HEK293 (cell line): Measurements from ENCODE around the gene CEP20.

Experiments used
- CTCF ChIA-PET: fragments of 350-600 bp; formaldehyde crosslinking; extraction: SDS; loops from one replicate; lab custom pipeline; 2021; ENCODE audit warnings: antibody characterized with exemption; lab: Yijun Ruan, JAX
- POLR2A ChIA-PET: fragments of 300-600 bp; formaldehyde crosslinking; extraction: SDS; loops from one replicate; lab custom pipeline; 2020; ENCODE audit warnings: antibody characterized with exemption, inconsistent platforms; lab: Yijun Ruan, JAX
- H3K27ac ChIP-seq: fragments of 200-500 bp; sonication (Bioruptor generic); 2 replicates; pipeline ENCODE4 v1.5.1; 2014; ENCODE audit warnings: low read depth, low read length, control low read depth, inconsistent platforms; ENCODE audit errors: extremely low read depth
- H3K36me3 ChIP-seq, 2 experiments: fragments of 200-500 bp in 1 of 2; sonication (Bioruptor generic) in 1 of 2; 1 replicate in 1 of 2; 2 replicates in 1 of 2; pipeline ENCODE4 v1.5.1; 2014 to 2017; ENCODE audit warnings: inconsistent platforms in 2 of 2, low read length in 2 of 2; ENCODE audit not compliant: control insufficient read depth in 2 of 2, insufficient read depth in 1 of 2
- H3K4me1 ChIP-seq: fragments of 200-500 bp; sonication (Bioruptor generic); 2 replicates; pipeline ENCODE4 v1.5.1; 2014; ENCODE audit warnings: mild to moderate bottlenecking, low read length, inconsistent platforms; ENCODE audit not compliant: control insufficient read depth, insufficient read depth
- H3K4me3 ChIP-seq: 2 replicates; pipeline ENCODE4 v1.5.1; 2011; ENCODE audit warnings: low read depth, mild to moderate bottlenecking, control low read depth, low read length, moderate library complexity
- H3K9me3 ChIP-seq: fragments of 200-500 bp; sonication (Bioruptor generic); 2 replicates; pipeline ENCODE4 v1.5.1; 2014; ENCODE audit warnings: low read depth, low read length, inconsistent platforms; ENCODE audit not compliant: control insufficient read depth, insufficient read depth
- KLF10 ChIP-seq: fragments of 450-650 bp; IDR thresholded peaks from 2 replicates; pipeline ENCODE4 v1.5.1; 2018; ENCODE audit warnings: missing biosample characterization, mild to moderate bottlenecking, missing genetic modification characterization
- KLF17 ChIP-seq: fragments of 450-650 bp; formaldehyde crosslinking; IDR thresholded peaks from 2 replicates; pipeline ENCODE4 v1.5.1; 2016; ENCODE audit warnings: missing biosample characterization, missing genetic modification characterization
- KLF9 ChIP-seq: fragments of 450-650 bp; formaldehyde crosslinking; IDR thresholded peaks from 2 replicates; pipeline ENCODE4 v1.5.1; 2016; ENCODE audit warnings: missing biosample characterization, missing genetic modification characterization, low read depth
- MYNN ChIP-seq: fragments of 450-650 bp; formaldehyde crosslinking; IDR thresholded peaks from 2 replicates; pipeline ENCODE4 v1.5.1; 2016; ENCODE audit warnings: missing biosample characterization, missing genetic modification characterization, borderline replicate concordance
- PRDM1 ChIP-seq: fragments of 450-650 bp; formaldehyde crosslinking; IDR thresholded peaks from 2 replicates; pipeline ENCODE4; 2016; ENCODE audit warnings: missing biosample characterization, missing genetic modification characterization
- SCRT1 ChIP-seq: fragments of 450-650 bp; formaldehyde crosslinking; IDR thresholded peaks from 2 replicates; pipeline ENCODE4 v1.5.1; 2016; ENCODE audit warnings: missing biosample characterization, missing genetic modification characterization, borderline replicate concordance
- ZNF133 ChIP-seq: fragments of 450-650 bp; formaldehyde crosslinking; IDR thresholded peaks from 2 replicates; pipeline ENCODE4 v1.5.1; 2016; ENCODE audit warnings: missing biosample characterization, missing genetic modification characterization
- ZNF146 ChIP-seq: fragments of 450-650 bp; formaldehyde crosslinking; IDR thresholded peaks from 2 replicates; pipeline ENCODE4 v1.5.1; 2016; ENCODE audit warnings: missing biosample characterization, missing genetic modification characterization
- ZNF184 ChIP-seq: fragments of 450-650 bp; IDR thresholded peaks from 2 replicates; pipeline ENCODE4 v1.5.1; 2018; ENCODE audit warnings: missing biosample characterization, mild to moderate bottlenecking, missing genetic modification characterization
- ZNF335 ChIP-seq: fragments of 450-650 bp; formaldehyde crosslinking; conservative IDR thresholded peaks from 2 replicates; pipeline ENCODE4 v1.5.1; 2016; ENCODE audit warnings: missing biosample characterization, missing genetic modification characterization
- ZNF48 ChIP-seq: fragments of 450-650 bp; formaldehyde crosslinking; IDR thresholded peaks from 2 replicates; pipeline ENCODE4 v1.5.1; 2016; ENCODE audit warnings: missing biosample characterization, missing genetic modification characterization
- ZNF548 ChIP-seq: fragments of 450-650 bp; formaldehyde crosslinking; IDR thresholded peaks from 2 replicates; pipeline ENCODE4 v1.5.1; 2016; ENCODE audit warnings: missing biosample characterization, missing genetic modification characterization
- ZNF549 ChIP-seq: fragments of 450-650 bp; IDR thresholded peaks from 2 replicates; pipeline ENCODE4 v1.5.1; 2018; ENCODE audit warnings: missing biosample characterization, missing genetic modification characterization, mild to moderate bottlenecking, inconsistent platforms, moderate library complexity
- ZNF660 ChIP-seq: fragments of 450-650 bp; IDR thresholded peaks from 2 replicates; pipeline ENCODE4 v1.5.1; 2018; ENCODE audit warnings: missing biosample characterization, mild to moderate bottlenecking, missing genetic modification characterization
- ZNF664 ChIP-seq: fragments of 450-650 bp; formaldehyde crosslinking; IDR thresholded peaks from 2 replicates; pipeline ENCODE4 v1.5.1; 2016; ENCODE audit warnings: missing biosample characterization, missing genetic modification characterization
- ZNF768 ChIP-seq: fragments of 450-650 bp; formaldehyde crosslinking; IDR thresholded peaks from 2 replicates; pipeline ENCODE4 v1.5.1; 2018; ENCODE audit warnings: missing biosample characterization, mild to moderate bottlenecking, missing genetic modification characterization
- ZNF837 ChIP-seq: fragments of 450-650 bp; formaldehyde crosslinking; IDR thresholded peaks from 2 replicates; pipeline ENCODE4 v1.5.1; 2016; ENCODE audit warnings: missing biosample characterization, missing genetic modification characterization
- ZSCAN16 ChIP-seq: fragments of 450-650 bp; formaldehyde crosslinking; IDR thresholded peaks from 2 replicates; pipeline ENCODE4 v1.5.1; 2016; ENCODE audit warnings: missing biosample characterization, missing genetic modification characterization
- TF ChIP-seq, protein P1 (sequence below): fragments of 450-650 bp; formaldehyde crosslinking; conservative IDR thresholded peaks from 2 replicates; pipeline ENCODE4 v1.5.1; 2016; ENCODE audit warnings: low read depth, missing biosample characterization, missing genetic modification characterization
- TF ChIP-seq, protein P2 (sequence below): fragments of 450-650 bp; formaldehyde crosslinking; IDR thresholded peaks from 2 replicates; pipeline ENCODE4 v1.5.1; 2017; ENCODE audit warnings: missing biosample characterization, missing genetic modification characterization
- TF ChIP-seq, protein P3 (sequence below): fragments of 450-650 bp; IDR thresholded peaks from 2 replicates; pipeline ENCODE4 v1.5.1; 2018; ENCODE audit warnings: missing biosample characterization, missing genetic modification characterization

CEP20 gene

GRCh38 chr16:15827709-15828343 lies 60.6 kb downstream of the CEP20 start (continued):
- TF ChIP-seq, protein P1, sequence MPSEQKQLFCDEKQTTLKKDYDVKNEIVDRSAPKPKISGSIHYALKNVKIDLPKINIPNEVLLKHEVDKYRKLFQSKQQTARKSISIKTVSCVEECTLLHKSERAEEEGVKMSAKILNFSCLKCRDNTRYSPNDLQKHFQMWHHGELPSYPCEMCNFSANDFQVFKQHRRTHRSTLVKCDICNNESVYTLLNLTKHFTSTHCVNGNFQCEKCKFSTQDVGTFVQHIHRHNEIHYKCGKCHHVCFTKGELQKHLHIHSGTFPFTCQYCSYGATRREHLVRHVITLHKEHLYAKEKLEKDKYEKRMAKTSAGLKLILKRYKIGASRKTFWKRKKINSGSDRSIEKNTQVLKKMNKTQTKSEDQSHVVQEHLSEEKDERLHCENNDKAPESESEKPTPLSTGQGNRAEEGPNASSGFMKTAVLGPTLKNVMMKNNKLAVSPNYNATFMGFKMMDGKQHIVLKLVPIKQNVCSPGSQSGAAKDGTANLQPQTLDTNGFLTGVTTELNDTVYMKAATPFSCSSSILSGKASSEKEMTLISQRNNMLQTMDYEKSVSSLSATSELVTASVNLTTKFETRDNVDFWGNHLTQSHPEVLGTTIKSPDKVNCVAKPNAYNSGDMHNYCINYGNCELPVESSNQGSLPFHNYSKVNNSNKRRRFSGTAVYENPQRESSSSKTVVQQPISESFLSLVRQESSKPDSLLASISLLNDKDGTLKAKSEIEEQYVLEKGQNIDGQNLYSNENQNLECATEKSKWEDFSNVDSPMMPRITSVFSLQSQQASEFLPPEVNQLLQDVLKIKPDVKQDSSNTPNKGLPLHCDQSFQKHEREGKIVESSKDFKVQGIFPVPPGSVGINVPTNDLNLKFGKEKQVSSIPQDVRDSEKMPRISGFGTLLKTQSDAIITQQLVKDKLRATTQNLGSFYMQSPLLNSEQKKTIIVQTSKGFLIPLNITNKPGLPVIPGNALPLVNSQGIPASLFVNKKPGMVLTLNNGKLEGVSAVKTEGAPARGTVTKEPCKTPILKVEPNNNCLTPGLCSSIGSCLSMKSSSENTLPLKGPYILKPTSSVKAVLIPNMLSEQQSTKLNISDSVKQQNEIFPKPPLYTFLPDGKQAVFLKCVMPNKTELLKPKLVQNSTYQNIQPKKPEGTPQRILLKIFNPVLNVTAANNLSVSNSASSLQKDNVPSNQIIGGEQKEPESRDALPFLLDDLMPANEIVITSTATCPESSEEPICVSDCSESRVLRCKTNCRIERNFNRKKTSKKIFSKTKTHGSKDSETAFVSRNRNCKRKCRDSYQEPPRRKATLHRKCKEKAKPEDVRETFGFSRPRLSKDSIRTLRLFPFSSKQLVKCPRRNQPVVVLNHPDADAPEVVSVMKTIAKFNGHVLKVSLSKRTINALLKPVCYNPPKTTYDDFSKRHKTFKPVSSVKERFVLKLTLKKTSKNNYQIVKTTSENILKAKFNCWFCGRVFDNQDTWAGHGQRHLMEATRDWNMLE (tag by site-specific recombination) = no peak
- TF ChIP-seq ZNF768 (tag by site-specific recombination) (peak; percentile 68; the same call in 1 of the 2 replicates), ZNF548 (no peak), ZNF837 (tag by site-specific recombination) (no peak), PRDM1 (tag by site-specific recombination) (no peak), ZNF549 (no peak), SCRT1 (tag by site-specific recombination) (no peak), KLF17 (tag by site-specific recombination) (no peak), MYNN (tag by site-specific recombination) (no peak), ZNF133 (no peak), KLF10 (no peak), ZNF48 (tag by site-specific recombination) (no peak), ZNF146 (no peak), ZNF664 (tag by site-specific recombination) (peak; percentile 37; the same call in 1 of the 2 replicates), KLF9 (tag by site-specific recombination) (peak; percentile 49)

- H3K9me3 ChIP-seq = no peaks in the 10 kb centered on the region
- H3K4me3 ChIP-seq = no peak overlapping the region
- ChIA-PET CTCF (no interaction called here), POLR2A (no interaction called here)
- H3K4me1 ChIP-seq = no peaks in the 10 kb centered on the region
- TF ChIP-seq ZNF184 (tag by site-specific recombination) = no peak
- TF ChIP-seq ZNF660 = no peak
- no peak for TF ChIP-seq ZNF335 (tag by site-specific recombination)
- TF ChIP-seq, protein P2, sequence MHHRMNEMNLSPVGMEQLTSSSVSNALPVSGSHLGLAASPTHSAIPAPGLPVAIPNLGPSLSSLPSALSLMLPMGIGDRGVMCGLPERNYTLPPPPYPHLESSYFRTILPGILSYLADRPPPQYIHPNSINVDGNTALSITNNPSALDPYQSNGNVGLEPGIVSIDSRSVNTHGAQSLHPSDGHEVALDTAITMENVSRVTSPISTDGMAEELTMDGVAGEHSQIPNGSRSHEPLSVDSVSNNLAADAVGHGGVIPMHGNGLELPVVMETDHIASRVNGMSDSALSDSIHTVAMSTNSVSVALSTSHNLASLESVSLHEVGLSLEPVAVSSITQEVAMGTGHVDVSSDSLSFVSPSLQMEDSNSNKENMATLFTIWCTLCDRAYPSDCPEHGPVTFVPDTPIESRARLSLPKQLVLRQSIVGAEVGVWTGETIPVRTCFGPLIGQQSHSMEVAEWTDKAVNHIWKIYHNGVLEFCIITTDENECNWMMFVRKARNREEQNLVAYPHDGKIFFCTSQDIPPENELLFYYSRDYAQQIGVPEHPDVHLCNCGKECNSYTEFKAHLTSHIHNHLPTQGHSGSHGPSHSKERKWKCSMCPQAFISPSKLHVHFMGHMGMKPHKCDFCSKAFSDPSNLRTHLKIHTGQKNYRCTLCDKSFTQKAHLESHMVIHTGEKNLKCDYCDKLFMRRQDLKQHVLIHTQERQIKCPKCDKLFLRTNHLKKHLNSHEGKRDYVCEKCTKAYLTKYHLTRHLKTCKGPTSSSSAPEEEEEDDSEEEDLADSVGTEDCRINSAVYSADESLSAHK (tag by site-specific recombination) = no peak
- TF ChIP-seq, protein P3, sequence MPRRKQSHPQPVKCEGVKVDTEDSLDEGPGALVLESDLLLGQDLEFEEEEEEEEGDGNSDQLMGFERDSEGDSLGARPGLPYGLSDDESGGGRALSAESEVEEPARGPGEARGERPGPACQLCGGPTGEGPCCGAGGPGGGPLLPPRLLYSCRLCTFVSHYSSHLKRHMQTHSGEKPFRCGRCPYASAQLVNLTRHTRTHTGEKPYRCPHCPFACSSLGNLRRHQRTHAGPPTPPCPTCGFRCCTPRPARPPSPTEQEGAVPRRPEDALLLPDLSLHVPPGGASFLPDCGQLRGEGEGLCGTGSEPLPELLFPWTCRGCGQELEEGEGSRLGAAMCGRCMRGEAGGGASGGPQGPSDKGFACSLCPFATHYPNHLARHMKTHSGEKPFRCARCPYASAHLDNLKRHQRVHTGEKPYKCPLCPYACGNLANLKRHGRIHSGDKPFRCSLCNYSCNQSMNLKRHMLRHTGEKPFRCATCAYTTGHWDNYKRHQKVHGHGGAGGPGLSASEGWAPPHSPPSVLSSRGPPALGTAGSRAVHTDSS (tag by site-specific recombination) = no peak
- no peak for TF ChIP-seq ZSCAN16 (tag by site-specific recombination)
- peak; percentile 90 for TF ChIP-seq ZNF133
- H3K27ac ChIP-seq = no peak overlapping the region
- no peaks in the 10 kb centered on the region for H3K36me3 ChIP-seq
Measured at GRCh38 chr16:15827299-15827698, 61.1 kb downstream of the CEP20 start.
